HepG2 (cell line): ENCODE results near the gene PLSCR4. TPM values are rescaled to one million over a fixed set of nuclear protein-coding genes. Genes with fewer than 3 reads are reported as not detected.

ENCODE experiments used
- ATAC-seq: fragments of 200-7000 bp; cut with Tn5 transposase; 3 replicates; pipeline ENCODE4 v1.9.1; 2020; ENCODE audit warnings: mild to moderate bottlenecking, moderate library complexity
- BruUV-seq: library from RNA; stranded (reverse); fragments of 400-500 nt; replicated peaks from 2 replicates; lab custom pipeline; 2021; lab: Mats Ljungman, UMichigan
- CTCF ChIA-PET: fragments of 300-600 bp; formaldehyde crosslinking; extraction: SDS; loops from one replicate; lab custom pipeline; 2021; ENCODE audit warnings: low total read pairs, inconsistent platforms, low intra/inter-chr PET ratio; lab: Yijun Ruan, JAX
- POLR2A ChIA-PET: fragments of 350-600 bp; sonication (Branson Sonifier 250); formaldehyde crosslinking; loops from one replicate; lab custom pipeline; 2020; ENCODE audit warnings: antibody characterized with exemption, inconsistent platforms; lab: Yijun Ruan, JAX
- DNase-seq: peaks from one replicate; pipeline ENCODE4 v3.0.0-alpha.2; 2015; ENCODE audit warnings: low spot score
- FAIRE-seq: peaks from 3 replicates; lab custom pipeline; 2011; peaks lifted over from hg19 to GRCh38; lab: Jason Lieb, UNC
- H2AFZ ChIP-seq: one replicate; pipeline ENCODE4 v1.6.1; 2011; ENCODE audit warnings: low read length, inconsistent platforms
- H3K27ac ChIP-seq: fragments of 300-600 bp; 3 replicates; pipeline ENCODE4 v1.8.0; 2011; ENCODE audit warnings: mixed run types, mild to moderate bottlenecking, mixed read lengths, low read length, inconsistent platforms; ENCODE audit not compliant: insufficient read depth; ENCODE audit errors: extremely low read length
- H3K27me3 ChIP-seq, 2 experiments: fragments of 200-600 bp in 1 of 2; 2 replicates in 1 of 2; 3 replicates in 1 of 2; pipeline versions ENCODE4 v1.6.0 to v1.8.0; 2011; ENCODE audit warnings: low read length in 2 of 2, mild to moderate bottlenecking in 2 of 2, moderate library complexity in 2 of 2, inconsistent platforms in 1 of 2; ENCODE audit not compliant: insufficient read depth in 2 of 2, control insufficient read depth in 1 of 2
- H3K36me3 ChIP-seq, 2 experiments: fragments of 200-600 bp in 1 of 2; replicated peaks in 1 of 2; 2 replicates in 1 of 2; 3 replicates in 1 of 2; pipeline versions ENCODE4 v1.5.1 to v1.8.0; 2011; ENCODE audit warnings: low read length in 2 of 2, inconsistent platforms in 1 of 2; ENCODE audit not compliant: insufficient read depth in 2 of 2, control insufficient read depth in 1 of 2
- H3K4me1 ChIP-seq: 2 replicates; pipeline ENCODE4 v1.5.1; 2012; ENCODE audit warnings: low read length, inconsistent platforms; ENCODE audit not compliant: insufficient read depth
- H3K4me2 ChIP-seq: 2 replicates; pipeline ENCODE4 v1.6.0; 2011; ENCODE audit warnings: low read depth, low read length, inconsistent platforms
- H3K4me3 ChIP-seq, 3 experiments: fragments of 200-600 bp in 1 of 3; sonication (generic), shearing (Covaris generic) in 1 of 3; replicated peaks in 1 of 3; 2 replicates each; pipeline ENCODE4 v1.5.1; 2011 to 2016; ENCODE audit warnings: low read length in 3 of 3, inconsistent platforms in 2 of 3, low read depth in 2 of 3, mild to moderate bottlenecking in 2 of 3, control low read depth in 1 of 3, mixed read lengths in 1 of 3; ENCODE audit not compliant: insufficient read depth in 1 of 3
- H3K79me2 ChIP-seq: one replicate; pipeline ENCODE4 v1.6.1; 2011; ENCODE audit warnings: low read length, inconsistent platforms; ENCODE audit not compliant: insufficient read depth
- H3K9ac ChIP-seq: 2 replicates; pipeline ENCODE4 v1.6.0; 2011; ENCODE audit warnings: mild to moderate bottlenecking, low read depth, low read length, inconsistent platforms; ENCODE audit not compliant: insufficient read depth
- H3K9me3 ChIP-seq: 2 replicates; pipeline ENCODE4 v1.5.1; 2012; ENCODE audit warnings: mild to moderate bottlenecking, low read length
- H4K20me1 ChIP-seq: 2 replicates; pipeline ENCODE4 v1.6.0; 2011; ENCODE audit warnings: inconsistent platforms, mild to moderate bottlenecking, low read length, moderate library complexity; ENCODE audit not compliant: insufficient read depth
- EED ChIP-seq: sonication (generic); formaldehyde crosslinking; IDR thresholded peaks from 2 replicates; pipeline ENCODE4 v1.5.0; 2020; ENCODE audit warnings: mild to moderate bottlenecking, missing genetic modification reagents
- KDM5B ChIP-seq: sonication (generic); formaldehyde crosslinking; IDR thresholded peaks from 2 replicates; pipeline ENCODE4 v1.4.0; 2020; ENCODE audit warnings: missing genetic modification reagents, mild to moderate bottlenecking, borderline replicate concordance
- KLF15 ChIP-seq: sonication (generic); formaldehyde crosslinking; IDR thresholded peaks from 2 replicates; pipeline ENCODE4 v1.8.1; 2023; ENCODE audit warnings: borderline replicate concordance, mild to moderate bottlenecking, inconsistent platforms, missing genetic modification reagents, mixed read lengths
- TEAD2 ChIP-seq: sonication (generic); formaldehyde crosslinking; IDR thresholded peaks from 2 replicates; pipeline ENCODE4 v1.9.0; 2021; ENCODE audit warnings: missing genetic modification reagents
- WGBS: methylation state at CpG from one replicate; pipeline ENCODE4 v1.1.6; 2017; ENCODE audit warnings: low lambda C conversion rate; 5-methylcytosine and 5-hydroxymethylcytosine counted together
- in situ Hi-C: cut with HindIII; loops from 2 replicates; pipeline ENCODE4 v1.10.0; 2017; ENCODE audit warnings: low pct_unique_long_range_greater_than_20kb; ENCODE audit not compliant: extremely low pct_ligation_motif_present
- intact Hi-C: fragments of 100-400 bp; cut with micrococcal nuclease; formaldehyde crosslinking; loops from one replicate; pipeline ENCODE4 v1.10.0; 2022; ENCODE audit not compliant: unreplicated experiment
- polyA plus RNA-seq, 8 experiments: library from polyadenylated mRNA; depleted of rRNA in 3 of 8; stranded (reverse) in 7 of 8; unstranded in 1 of 8; fragments of >200 nt; fragmentation: Illumina TruSeq in 4 of 8; extraction: Trizol in 4 of 8; gene quantifications; 2 replicates each; pipeline versions ENCODE4 v1.2.1 to v1.2.3, GENCODE V29; 2011 to 2016; ENCODE audit warnings: low read depth in 4 of 8, missing spikeins in 1 of 8, mixed read lengths in 1 of 8; ENCODE audit not compliant: insufficient read depth in 1 of 8
- total RNA-seq, 5 experiments: library from RNA; depleted of rRNA; stranded (reverse); fragments of >200 nt; fragmentation: Illumina TruSeq; extraction: Trizol; gene quantifications; 2 replicates each; pipeline ENCODE4 v1.2.3, GENCODE V29; 2016; ENCODE audit warnings: low read depth in 1 of 5
- TF ChIP-seq, protein P1 (sequence below): IDR thresholded peaks from 2 replicates; pipeline ENCODE4 v1.6.1; 2016; ENCODE audit warnings: low read depth
- TF ChIP-seq, protein P2 (sequence below): sonication (generic); formaldehyde crosslinking; IDR thresholded peaks from 2 replicates; pipeline ENCODE4 v1.5.1; 2020; ENCODE audit warnings: mild to moderate bottlenecking, missing genetic modification reagents, borderline replicate concordance

The PLSCR4 gene
- total and polyA plus RNA-seq, 2 of the 13 experiments (the other 11 are each of a cell fraction or from before 2014, with no cell fraction given): 1.5 to 59.0 TPM

DNA sequence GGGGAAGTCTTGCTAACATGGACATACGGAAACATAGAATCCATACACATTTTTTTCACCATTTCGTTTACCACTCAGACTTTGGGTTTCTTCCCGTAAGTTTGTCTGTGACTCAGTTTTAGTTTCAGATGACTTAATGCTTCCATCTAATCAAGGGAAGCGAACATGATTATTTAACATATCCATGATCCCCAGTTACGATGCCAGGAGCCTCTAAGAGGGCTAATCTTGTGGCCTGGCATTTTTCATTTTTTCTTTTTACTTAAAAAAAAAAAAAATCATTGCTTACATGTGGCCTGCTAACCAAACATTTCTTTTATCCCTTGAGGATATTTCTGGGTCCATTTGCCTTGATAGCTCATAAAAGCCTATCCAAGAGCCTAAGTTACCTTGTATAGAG is 69.7 kb downstream of the PLSCR4 start:
- H3K27me3 ChIP-seq: no peaks in the 10 kb centered on the region
- no peak overlapping the region for H3K9ac ChIP-seq
- POLR2A ChIA-PET: no interaction called here
- ATAC-seq (no peak), FAIRE-seq (no peak), DNase-seq (no peak)
- in situ Hi-C loops (loop anchor here (25.0 kb wide), 1 partner anchor 394 kb away; no protein-coding TSS in a partner anchor), intact Hi-C loops (loop anchor here (10.0 kb wide), 1 partner anchor 464 kb away; no protein-coding TSS in a partner anchor)
- TF ChIP-seq, protein P1, sequence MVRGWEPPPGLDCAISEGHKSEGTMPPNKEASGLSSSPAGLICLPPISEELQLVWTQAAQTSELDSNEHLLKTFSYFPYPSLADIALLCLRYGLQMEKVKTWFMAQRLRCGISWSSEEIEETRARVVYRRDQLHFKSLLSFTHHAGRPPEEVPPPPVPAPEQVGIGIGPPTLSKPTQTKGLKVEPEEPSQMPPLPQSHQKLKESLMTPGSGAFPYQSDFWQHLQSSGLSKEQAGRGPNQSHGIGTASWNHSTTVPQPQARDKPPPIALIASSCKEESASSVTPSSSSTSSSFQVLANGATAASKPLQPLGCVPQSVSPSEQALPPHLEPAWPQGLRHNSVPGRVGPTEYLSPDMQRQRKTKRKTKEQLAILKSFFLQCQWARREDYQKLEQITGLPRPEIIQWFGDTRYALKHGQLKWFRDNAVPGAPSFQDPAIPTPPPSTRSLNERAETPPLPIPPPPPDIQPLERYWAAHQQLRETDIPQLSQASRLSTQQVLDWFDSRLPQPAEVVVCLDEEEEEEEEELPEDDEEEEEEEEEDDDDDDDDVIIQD (CRISPR knock-in tag): no peak
- no peak for TF ChIP-seq TEAD2 (CRISPR knock-in tag)
- TF ChIP-seq, protein P2, sequence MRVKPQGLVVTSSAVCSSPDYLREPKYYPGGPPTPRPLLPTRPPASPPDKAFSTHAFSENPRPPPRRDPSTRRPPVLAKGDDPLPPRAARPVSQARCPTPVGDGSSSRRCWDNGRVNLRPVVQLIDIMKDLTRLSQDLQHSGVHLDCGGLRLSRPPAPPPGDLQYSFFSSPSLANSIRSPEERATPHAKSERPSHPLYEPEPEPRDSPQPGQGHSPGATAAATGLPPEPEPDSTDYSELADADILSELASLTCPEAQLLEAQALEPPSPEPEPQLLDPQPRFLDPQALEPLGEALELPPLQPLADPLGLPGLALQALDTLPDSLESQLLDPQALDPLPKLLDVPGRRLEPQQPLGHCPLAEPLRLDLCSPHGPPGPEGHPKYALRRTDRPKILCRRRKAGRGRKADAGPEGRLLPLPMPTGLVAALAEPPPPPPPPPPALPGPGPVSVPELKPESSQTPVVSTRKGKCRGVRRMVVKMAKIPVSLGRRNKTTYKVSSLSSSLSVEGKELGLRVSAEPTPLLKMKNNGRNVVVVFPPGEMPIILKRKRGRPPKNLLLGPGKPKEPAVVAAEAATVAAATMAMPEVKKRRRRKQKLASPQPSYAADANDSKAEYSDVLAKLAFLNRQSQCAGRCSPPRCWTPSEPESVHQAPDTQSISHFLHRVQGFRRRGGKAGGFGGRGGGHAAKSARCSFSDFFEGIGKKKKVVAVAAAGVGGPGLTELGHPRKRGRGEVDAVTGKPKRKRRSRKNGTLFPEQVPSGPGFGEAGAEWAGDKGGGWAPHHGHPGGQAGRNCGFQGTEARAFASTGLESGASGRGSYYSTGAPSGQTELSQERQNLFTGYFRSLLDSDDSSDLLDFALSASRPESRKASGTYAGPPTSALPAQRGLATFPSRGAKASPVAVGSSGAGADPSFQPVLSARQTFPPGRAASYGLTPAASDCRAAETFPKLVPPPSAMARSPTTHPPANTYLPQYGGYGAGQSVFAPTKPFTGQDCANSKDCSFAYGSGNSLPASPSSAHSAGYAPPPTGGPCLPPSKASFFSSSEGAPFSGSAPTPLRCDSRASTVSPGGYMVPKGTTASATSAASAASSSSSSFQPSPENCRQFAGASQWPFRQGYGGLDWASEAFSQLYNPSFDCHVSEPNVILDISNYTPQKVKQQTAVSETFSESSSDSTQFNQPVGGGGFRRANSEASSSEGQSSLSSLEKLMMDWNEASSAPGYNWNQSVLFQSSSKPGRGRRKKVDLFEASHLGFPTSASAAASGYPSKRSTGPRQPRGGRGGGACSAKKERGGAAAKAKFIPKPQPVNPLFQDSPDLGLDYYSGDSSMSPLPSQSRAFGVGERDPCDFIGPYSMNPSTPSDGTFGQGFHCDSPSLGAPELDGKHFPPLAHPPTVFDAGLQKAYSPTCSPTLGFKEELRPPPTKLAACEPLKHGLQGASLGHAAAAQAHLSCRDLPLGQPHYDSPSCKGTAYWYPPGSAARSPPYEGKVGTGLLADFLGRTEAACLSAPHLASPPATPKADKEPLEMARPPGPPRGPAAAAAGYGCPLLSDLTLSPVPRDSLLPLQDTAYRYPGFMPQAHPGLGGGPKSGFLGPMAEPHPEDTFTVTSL (CRISPR knock-in tag): no peak
- TF ChIP-seq EED (CRISPR knock-in tag): no peak
- TF ChIP-seq KLF15 (CRISPR knock-in tag): no peak
- no peak for TF ChIP-seq KDM5B (CRISPR knock-in tag)
- CTCF ChIA-PET: no interaction called here
- no TSS peak for BruUV-seq
- WGBS: 62% methylated on average over 5 of the region's 5 CpGs
- H3K4me2 ChIP-seq: no peak overlapping the region
- H3K27ac ChIP-seq: no peak overlapping the region
- H2AFZ ChIP-seq: no peak overlapping the region
- no peak overlapping the region for H3K4me3 ChIP-seq
- H3K9me3 ChIP-seq: no peaks in the 10 kb centered on the region
- 0 out of 2 replicates have a peak, but pooled peaks cover 4% of the 10 kb centered on the region for H3K4me1 ChIP-seq
- H3K79me2 ChIP-seq: no peaks in the 10 kb centered on the region
- no peaks in the 10 kb centered on the region for H3K36me3 ChIP-seq
- H4K20me1 ChIP-seq: no peaks in the 10 kb centered on the region
